ENCODE data around the gene STING1. TPM values are rescaled to one million over a fixed set of nuclear protein-coding genes. Genes with fewer than 3 reads are reported as not detected.
"Not testable (repeated sequence)": the region's sequence is repeated elsewhere in the genome, so short reads cannot be mapped to it uniquely, and the experiment has no call there.

The STING1 gene
- polyA plus RNA-seq, 10 donors, result 26.5 to 40.3 (median 30.2) TPM

DNA sequence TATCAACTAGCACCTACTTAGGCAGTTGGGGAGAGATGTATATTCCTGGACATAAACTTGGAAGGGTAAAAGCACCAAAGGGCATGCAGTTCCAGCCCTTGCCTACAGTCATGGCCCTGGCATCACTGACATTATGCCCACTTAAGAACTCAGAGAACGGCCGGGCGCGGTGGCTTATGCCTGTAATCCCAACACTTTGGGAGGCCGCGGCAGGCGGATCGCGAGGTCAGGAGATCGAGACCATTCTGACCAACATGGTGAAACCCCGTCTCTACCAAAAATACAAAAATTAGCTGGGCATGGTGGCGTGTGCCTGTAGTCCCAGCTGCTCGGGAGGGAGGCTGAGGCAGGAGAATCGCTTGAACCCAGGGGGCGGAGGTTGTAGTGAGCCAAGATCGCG, 42.1 kb downstream of the STING1 start:
- not testable (repeated sequence) for DNase-seq

DNA sequence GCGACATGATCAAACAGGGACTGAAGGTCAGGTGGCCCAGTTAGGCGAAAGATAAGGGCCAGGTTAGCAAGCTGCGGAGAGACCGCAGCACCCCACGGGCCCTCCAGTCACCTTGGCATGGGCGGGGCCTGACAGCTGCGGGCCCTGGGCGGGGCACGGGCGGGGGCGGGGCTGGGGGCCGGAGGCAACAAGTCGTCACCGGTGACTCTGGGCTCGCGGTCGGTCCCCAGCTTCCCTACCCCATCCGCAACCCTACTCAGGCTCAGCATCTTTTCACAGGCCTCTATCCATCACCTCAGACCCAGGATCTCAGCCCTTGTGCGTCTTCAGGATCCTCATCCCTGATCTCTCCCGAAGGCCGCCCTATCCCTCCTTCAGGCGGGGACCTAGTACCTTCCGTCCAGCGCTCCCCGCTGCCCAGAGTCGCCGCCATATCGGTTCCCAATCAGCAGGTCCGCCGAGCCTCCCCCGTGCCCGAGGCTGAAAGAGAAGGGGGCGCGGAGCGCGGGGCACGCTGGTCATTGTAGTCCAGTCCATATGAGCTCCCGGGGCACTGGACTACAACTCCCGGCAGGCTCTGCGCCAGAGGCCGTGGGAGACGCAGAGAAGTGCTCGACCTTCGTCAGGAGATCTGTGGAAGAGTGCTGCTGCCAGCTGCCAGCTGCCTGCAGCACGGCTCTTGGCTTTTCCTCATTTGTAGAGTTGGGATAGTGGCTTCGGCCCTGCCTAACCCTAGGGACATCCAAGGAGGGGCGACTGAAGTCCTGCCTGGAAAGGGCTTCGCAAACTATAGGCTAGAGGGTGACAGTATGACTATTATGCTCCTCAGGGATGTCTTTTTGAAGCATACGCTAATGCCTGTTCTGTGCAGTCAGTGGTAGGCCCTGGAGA, 43.3 kb downstream of the STING1 start, which contains the start of gene DNAJC18:
Gene DNAJC18 (minus strand): TSS at position 513 of the 891 bp plus-strand sequence. CDS start 80 bp downstream, at position 433.
- DNase-seq, result peak; percentile 92 to 97 (median 96)

DNA sequence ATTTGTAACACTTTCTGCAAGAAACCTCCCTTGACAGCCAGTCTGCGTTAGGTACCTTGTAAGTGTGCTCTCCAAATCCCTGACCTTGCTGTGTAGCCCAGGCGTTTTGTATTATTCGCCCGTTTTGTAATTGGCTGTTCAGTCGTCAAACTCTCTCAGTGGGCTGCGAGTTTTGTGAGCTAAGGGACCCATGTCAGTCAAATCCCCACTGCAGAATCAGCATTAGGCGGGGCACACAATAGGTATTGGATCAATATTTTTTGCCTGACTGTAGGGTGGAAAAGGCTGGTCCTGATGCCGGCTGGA, 43.9 kb downstream of the STING1 start:
- peak in 1 of 3 donors; percentile 46 for DNase-seq

DNA sequence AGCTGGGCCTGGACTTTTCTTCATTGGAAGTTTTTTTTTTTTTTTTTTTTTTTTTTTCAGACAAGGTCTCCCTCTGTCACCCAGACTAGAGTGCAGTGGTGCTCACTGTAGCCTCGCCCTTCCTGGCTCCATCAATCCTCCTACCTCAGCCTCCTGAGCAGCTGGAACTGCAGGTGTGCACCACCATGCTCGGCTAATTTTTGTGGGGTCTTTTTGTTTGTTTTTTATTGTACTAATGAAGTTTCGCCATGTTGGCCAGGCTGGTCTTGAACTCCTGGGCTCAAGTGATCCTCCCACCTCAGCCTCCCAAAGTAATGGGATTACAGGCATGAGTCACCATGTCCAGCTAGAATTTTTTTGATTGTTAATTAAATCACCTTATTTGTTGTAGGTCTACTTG, 46.9 kb downstream of the STING1 start:
- no peak for DNase-seq

DNA sequence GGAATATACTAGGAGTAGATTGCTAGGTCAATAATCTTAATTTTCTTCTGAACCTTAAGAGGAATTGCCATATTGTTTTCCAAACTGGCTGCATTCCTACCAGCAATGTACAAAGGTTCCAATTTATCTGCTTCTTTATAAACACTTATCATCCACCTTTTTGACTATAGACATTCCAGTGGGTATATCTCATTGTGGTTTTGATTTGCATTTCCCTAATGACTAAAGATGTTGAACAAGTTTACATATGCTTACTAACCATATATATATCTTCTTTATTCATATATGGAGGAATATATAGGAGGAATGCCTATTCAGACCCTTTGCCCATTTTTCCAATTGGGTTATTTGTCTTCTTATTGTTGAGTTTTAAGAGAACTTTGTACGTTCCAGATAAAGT, 50.9 kb downstream of the STING1 start:
- no peak for DNase-seq

DNA sequence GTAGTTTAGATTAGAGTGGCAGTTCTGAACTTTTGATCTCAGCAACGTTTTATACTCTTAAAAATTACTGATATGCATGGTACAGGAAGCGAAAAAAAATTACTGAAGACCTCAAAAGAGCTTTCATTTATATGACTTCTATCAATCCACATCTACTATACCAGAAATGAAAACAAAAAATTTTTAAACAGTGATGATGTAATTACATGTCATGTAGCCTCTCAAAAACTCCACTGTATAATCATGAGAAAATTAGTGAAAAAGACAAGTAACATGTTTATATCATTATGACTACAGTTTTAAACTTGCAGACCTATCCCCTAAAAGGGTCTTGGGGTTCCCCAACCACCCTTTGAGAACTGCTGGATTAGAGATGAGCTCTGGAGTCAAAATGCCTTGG, 52.5 kb downstream of the STING1 start:
- no peak for DNase-seq

DNA sequence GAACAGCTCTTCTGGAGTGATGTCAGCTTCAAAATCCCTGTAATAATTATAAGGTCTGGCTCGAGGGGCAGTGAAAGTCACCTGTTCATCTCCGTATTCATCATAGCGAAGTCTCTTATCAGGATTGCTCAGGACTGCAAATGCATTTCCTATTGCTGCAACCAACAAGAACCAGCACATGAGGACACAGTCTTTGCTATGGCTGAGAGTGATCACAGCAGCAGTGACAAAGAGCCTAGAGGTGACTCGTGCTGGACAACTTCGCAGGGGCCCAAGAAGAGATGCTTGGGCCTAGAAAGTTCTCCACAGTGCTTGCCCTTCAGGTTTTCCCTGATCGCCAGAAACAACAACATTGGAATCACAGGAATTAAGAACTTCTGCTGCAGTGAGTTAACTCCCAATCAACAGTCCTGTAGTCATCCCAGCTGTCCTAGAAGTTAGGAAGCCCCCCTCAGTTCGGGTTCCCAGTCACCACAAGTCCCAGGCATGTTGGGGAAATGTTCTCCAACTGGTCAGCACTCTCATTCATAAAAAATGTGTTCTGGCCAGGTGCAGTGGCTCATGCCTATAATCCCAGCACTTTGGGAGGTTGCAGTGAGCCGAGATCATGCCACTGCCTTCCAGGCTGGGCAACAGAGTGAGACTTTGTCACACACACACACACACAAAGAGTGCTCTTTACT, 56.2 kb downstream of the STING1 start:
- DNase-seq, result no peak

Other genes starting within 250 kb of the STING1 start
- 100 to 1,000 TPM; 262 to 386 (median 338) TPM for gene MATR3, start 189.0 kb downstream of the STING1 start, polyA plus RNA-seq (ENCODE audit: insufficient read length in 10 of 10)
- gene PAIP2, start 140.9 kb downstream of the STING1 start, polyA plus RNA-seq (ENCODE audit: insufficient read length in 10 of 10), result 100 to 1,000 TPM; 111 to 133 (median 119) TPM
- gene SLC23A1, start 99.5 kb downstream of the STING1 start, polyA plus RNA-seq (ENCODE audit: insufficient read length in 10 of 10), result under 1 TPM; 0.09 to 0.69 (median 0.31) TPM
- 1 to 10 TPM in 1 of 10 donors, under 1 TPM in 7, not detected in 2; 0.15 to 1.0 (median 0.57) TPM for gene MZB1, start 92.8 kb downstream of the STING1 start, polyA plus RNA-seq (ENCODE audit: insufficient read length in 10 of 10)
- 10 to 100 TPM; 22.4 to 40.5 (median 29.5) TPM for gene PROB1, start 87.7 kb downstream of the STING1 start, polyA plus RNA-seq (ENCODE audit: insufficient read length in 10 of 10)
- 10 to 100 TPM in 7 of 10 donors, 1 to 10 TPM in 3; 7.4 to 10.8 (median 10.3) TPM for gene SPATA24, start 78.7 kb downstream of the STING1 start, polyA plus RNA-seq (ENCODE audit: insufficient read length in 10 of 10)
- 10 to 100 TPM; 20.0 to 33.0 (median 25.7) TPM for gene DNAJC18, start 43.2 kb downstream of the STING1 start, polyA plus RNA-seq (ENCODE audit: insufficient read length in 10 of 10)
- 10 to 100 TPM; 28.8 to 40.9 (median 32.3) TPM for gene ECSCR, start 20.0 kb downstream of the STING1 start, polyA plus RNA-seq (ENCODE audit: insufficient read length in 10 of 10)
- gene SMIM33, start 11.8 kb downstream of the STING1 start, polyA plus RNA-seq (ENCODE audit: insufficient read length in 10 of 10), result not detected
- gene UBE2D2, start 78.6 kb upstream of the STING1 start, polyA plus RNA-seq (ENCODE audit: insufficient read length in 10 of 10), result 100 to 1,000 TPM; 104 to 164 (median 120) TPM
- 10 to 100 TPM; 64.9 to 86.7 (median 77.1) TPM for gene CXXC5, start 165.6 kb upstream of the STING1 start, polyA plus RNA-seq (ENCODE audit: insufficient read length in 10 of 10)